Transverse colon (tissue), 4 donors: Measurements from ENCODE around the gene ARHGEF10L. TPM values are rescaled to one million over a fixed set of nuclear protein-coding genes. Genes with fewer than 3 reads are reported as not detected.

ENCODE experiments used
- DNase-seq: peaks from one replicate; pipeline ENCODE4 v3.0.0-alpha.2; 2019
- H3K27ac ChIP-seq, 4 donors: fragments of 200-600 bp; sonication (generic); 2 replicates each; pipeline ENCODE4 v1.5.1; 2016 to 2018; ENCODE audit warnings: inconsistent platforms in 4 of 4
- H3K27me3 ChIP-seq: fragments of 200-600 bp; sonication (generic); 2 replicates; pipeline ENCODE4 v1.5.1; 2017; ENCODE audit warnings: inconsistent platforms
- H3K36me3 ChIP-seq, 4 donors: fragments of 200-600 bp; sonication (generic); 2 replicates each; pipeline ENCODE4 v1.5.1; 2017 to 2019; ENCODE audit warnings: inconsistent platforms in 4 of 4
- H3K4me1 ChIP-seq, 4 donors: fragments of 200-600 bp; sonication (generic); 2 replicates each; pipeline ENCODE4 v1.5.1; 2017 to 2020; ENCODE audit warnings: inconsistent platforms in 4 of 4
- H3K4me3 ChIP-seq, 4 donors: fragments of 200-600 bp; sonication (generic); 1 replicate in 1 of 4; 2 replicates in 3 of 4; pipeline versions ENCODE4 v1.5.1 to v1.6.1; 2017 to 2019; ENCODE audit warnings: inconsistent platforms in 4 of 4
- H3K9me3 ChIP-seq, 2 donors: fragments of 200-600 bp; sonication (generic); 2 replicates each; pipeline ENCODE4 v1.5.1; 2017 to 2019; ENCODE audit warnings: inconsistent platforms in 2 of 2
- CTCF ChIP-seq, 5 experiments: fragments of 200-600 bp in 3 of 5; fragments of 450-650 bp in 2 of 5; sonication (generic) in 3 of 5; IDR thresholded peaks; 1 replicate in 2 of 5; 2 replicates in 3 of 5; pipeline ENCODE4 v1.5.1; 2016 to 2017; ENCODE audit warnings: antibody characterized with exemption in 5 of 5, inconsistent platforms in 3 of 5, mild to moderate bottlenecking in 2 of 5, moderate library complexity in 1 of 5
- EP300 ChIP-seq: sonication (generic); formaldehyde crosslinking; IDR thresholded peaks from one replicate; pipeline ENCODE4 v1.6.1; 2017; ENCODE audit warnings: antibody characterized with exemption, low read depth
- POLR2A ChIP-seq: fragments of 450-650 bp; IDR thresholded peaks from one replicate; pipeline ENCODE4 v1.6.1; 2016; ENCODE audit warnings: antibody characterized with exemption, mild to moderate bottlenecking, moderate library complexity
- POLR2AphosphoS5 ChIP-seq, 3 donors: sonication (generic); formaldehyde crosslinking; IDR thresholded peaks; one replicate each; pipeline ENCODE4 v1.6.1; 2016; ENCODE audit warnings: antibody characterized with exemption in 3 of 3
- WGBS, 2 donors: methylation state at CpG; one replicate each; pipeline ENCODE4 v1.1.5; 2018; ENCODE audit warnings: low coverage in 1 of 2; 5-methylcytosine and 5-hydroxymethylcytosine counted together
- in situ Hi-C, 4 donors: fragments of 200-750 bp; cut with MboI; loops; one replicate each; pipeline versions ENCODE4 v1.15.0 to v1.15.1; 2017; ENCODE audit warnings: low sequenced_read_pairs in 3 of 4, low pct_ligation_motif_present in 1 of 4, low pct_unique_long_range_greater_than_20kb in 1 of 4
- intact Hi-C: fragments of 100-400 bp; cut with DNase I; formaldehyde crosslinking; loops from one replicate; pipeline ENCODE4 v1.15.1; 2023; ENCODE audit warnings: low total_unique reads
- total RNA-seq, 4 donors: library from RNA; depleted of rRNA; stranded (reverse); fragments of >200 nt; gene quantifications; one replicate each; pipeline ENCODE4 v1.1.0, GENCODE V29; 2016

Gene ARHGEF10L
- total RNA-seq, 4 donors from 2014 or later, result 115 to 326 (median 199) TPM

- 27 to 47% methylated on average over 2 of the region's 2 CpGs for WGBS, 2 donors
- H3K27ac ChIP-seq, result peak overlapping the region; percentile 71 to 96 (median 86)
- H3K9me3 ChIP-seq, result no peaks in the 10 kb centered on the region
- in situ Hi-C loops, result no loop called here
- no peak for DNase-seq
- no peaks in the 10 kb centered on the region for H3K36me3 ChIP-seq
- TF ChIP-seq POLR2AphosphoS5 (IDR thresholded peaks at IDR 0.05) (peak in 1 of 3 donors; percentile 43), EP300 (no peak)
- intact Hi-C loops, result no loop called here
- peaks cover 26 to 65% (median 47%) of the 10 kb centered on the region in 4 donors for H3K4me1 ChIP-seq
- no peaks in the 10 kb centered on the region for H3K27me3 ChIP-seq
- no peak overlapping the region for H3K4me3 ChIP-seq
These were observed 5.9 kb downstream of the ARHGEF10L start for GRCh38 chr1:17545356-17545755.

- H3K4me1 ChIP-seq, result peaks cover 40 to 65% (median 48%) of the 10 kb centered on the region in 4 donors
- in situ Hi-C loops, result no loop called here
These were observed 7.6 kb downstream of the ARHGEF10L start for GRCh38 chr1:17546946-17547670.

DNA sequence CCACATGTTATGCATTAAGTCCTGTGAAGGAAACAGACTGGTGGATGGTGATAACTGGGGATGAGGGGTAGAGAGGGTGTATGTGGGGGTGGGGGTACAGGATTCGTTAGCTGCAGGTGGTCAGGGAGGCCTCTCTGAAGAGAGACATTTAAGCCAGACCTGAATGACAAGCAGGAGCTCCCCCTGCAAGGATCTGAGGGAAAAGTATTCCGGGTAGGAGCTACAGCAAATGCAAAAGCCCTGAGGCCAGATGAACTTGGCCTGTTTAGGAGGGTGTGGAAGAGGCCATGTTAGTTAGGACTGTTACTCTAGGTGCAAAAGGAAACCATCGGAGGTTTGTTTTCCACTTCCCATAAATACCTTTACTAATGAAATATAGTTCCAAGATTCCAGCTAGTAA is 9.9 kb downstream of the ARHGEF10L start:
- Histone ChIP-seq H3K4me3 (no peak overlapping the region), H3K27me3 (no peaks in the 10 kb centered on the region), H3K9me3 (no peaks in the 10 kb centered on the region), H3K27ac (peak overlapping the region in 2 of 4 donors; percentile 23 to 63), H3K4me1 (peaks cover 39 to 51% (median 41%) of the 10 kb centered on the region in 4 donors), H3K36me3 (no peaks in the 10 kb centered on the region)
- in situ Hi-C loops, result no loop called here
- 54 to 93% methylated on average over 2 to 3 of the region's 3 CpGs for WGBS, 2 donors
- TF ChIP-seq EP300, result no peak
- TF ChIP-seq CTCF (IDR thresholded peaks at IDR 0.05), result no peak
- no peak for TF ChIP-seq POLR2A
- no peak for TF ChIP-seq POLR2AphosphoS5 (IDR thresholded peaks at IDR 0.05)
- no peak for DNase-seq
- intact Hi-C loops, result no loop called here

More at GRCh38 chr1:17546946-17547670, 7.6 kb downstream of the ARHGEF10L start:
- no peak overlapping the region for H3K4me3 ChIP-seq
- no peak for TF ChIP-seq CTCF (IDR thresholded peaks at IDR 0.05)
- TF ChIP-seq POLR2A, result no peak
- TF ChIP-seq POLR2AphosphoS5 (IDR thresholded peaks at IDR 0.05), result no peak
- no peak for TF ChIP-seq EP300
- intact Hi-C loops, result no loop called here
- H3K9me3 ChIP-seq, result no peaks in the 10 kb centered on the region
- H3K27ac ChIP-seq, result no peak overlapping the region
- WGBS, 2 donors, result 83 to 85% methylated on average over 1 to 8 of the region's 8 CpGs
- no peak for DNase-seq
- no peaks in the 10 kb centered on the region for H3K27me3 ChIP-seq
- H3K36me3 ChIP-seq, result no peaks in the 10 kb centered on the region

DNA sequence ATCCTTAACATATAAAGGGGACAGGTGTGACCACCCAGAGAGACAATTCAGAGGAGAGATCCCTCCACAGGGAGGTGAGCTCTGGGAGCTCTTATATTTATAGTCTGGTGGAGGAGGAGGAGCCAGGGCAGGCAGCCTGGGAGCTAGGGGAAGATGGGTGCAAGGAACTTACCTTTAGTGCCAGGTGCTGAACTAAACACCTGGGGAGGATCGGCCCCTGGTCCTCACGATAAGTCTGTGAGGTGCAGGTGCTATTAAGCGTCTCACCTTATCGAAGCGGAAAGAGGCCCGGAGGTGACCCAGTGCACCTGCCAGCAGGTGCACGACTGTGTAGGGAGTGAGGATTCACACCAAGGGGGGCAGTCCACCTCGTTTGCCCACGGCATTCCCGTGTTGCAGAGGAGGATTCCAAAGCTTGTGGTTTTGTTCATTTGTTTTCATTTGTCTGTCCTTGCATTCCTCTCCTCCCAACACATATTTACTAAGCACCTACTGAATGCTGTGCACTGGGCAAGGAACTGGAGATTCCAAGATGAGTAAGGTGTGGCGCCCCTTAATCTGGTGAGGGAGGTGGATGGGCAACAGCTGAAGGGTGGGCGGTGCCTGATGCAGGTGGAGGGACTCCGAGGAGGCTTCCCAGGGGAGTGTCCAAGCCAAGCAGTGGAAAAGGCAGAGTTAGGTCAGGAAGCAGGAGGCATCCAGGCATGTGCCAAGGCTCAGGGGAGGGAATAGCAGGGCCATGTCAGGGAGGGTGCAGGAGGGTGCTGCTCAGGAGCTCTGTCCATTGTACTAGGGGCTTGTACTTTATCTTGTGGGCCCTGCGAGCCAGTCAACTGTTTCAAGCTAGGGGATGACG is 11.5 kb downstream of the ARHGEF10L start:
- no peak for DNase-seq
- in situ Hi-C loops, result no loop called here
- H3K27ac ChIP-seq, result peak overlapping the region; percentile 49 to 64 (median 58)
- 36 to 40% methylated on average over 1 to 15 of the region's 15 CpGs for WGBS, 2 donors
- H3K36me3 ChIP-seq, result no peaks in the 10 kb centered on the region
- no peaks in the 10 kb centered on the region for H3K9me3 ChIP-seq
- intact Hi-C loops, result loop anchor here (1.0 kb wide), 1 partner anchor 33 kb away; no protein-coding TSS in a partner anchor
- no peak overlapping the region for H3K4me3 ChIP-seq
- H3K27me3 ChIP-seq, result no peaks in the 10 kb centered on the region
- no peak for TF ChIP-seq POLR2A
- no peak for TF ChIP-seq POLR2AphosphoS5 (IDR thresholded peaks at IDR 0.05)
- TF ChIP-seq EP300, result no peak
- no peak for TF ChIP-seq CTCF (IDR thresholded peaks at IDR 0.05)
- peaks cover 23 to 37% (median 30%) of the 10 kb centered on the region in 4 donors for H3K4me1 ChIP-seq
